ENCODE results near the gene ITPR1.

Gene ITPR1

DNA sequence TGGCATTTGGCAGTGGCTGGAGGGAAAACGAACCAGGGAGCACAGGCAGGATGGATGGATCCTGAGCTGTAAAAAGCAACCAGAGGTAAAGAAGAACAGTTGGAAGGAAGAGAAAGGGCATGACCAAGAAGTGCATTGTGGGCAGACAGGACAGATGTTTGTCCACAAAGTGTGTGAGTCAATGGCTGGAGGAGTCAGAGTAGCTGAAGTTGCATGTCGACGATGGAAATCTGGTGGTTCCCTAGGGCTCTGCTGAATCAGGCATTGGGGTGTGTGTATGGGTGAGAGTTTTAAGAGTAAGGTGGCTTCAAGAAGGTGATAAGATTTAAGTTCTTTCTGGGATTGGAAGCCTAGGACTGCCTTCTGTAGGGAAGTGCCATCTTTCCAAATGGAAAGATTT lies 272.1 kb downstream of the ITPR1 start:
- no peak for DNase-seq

DNA sequence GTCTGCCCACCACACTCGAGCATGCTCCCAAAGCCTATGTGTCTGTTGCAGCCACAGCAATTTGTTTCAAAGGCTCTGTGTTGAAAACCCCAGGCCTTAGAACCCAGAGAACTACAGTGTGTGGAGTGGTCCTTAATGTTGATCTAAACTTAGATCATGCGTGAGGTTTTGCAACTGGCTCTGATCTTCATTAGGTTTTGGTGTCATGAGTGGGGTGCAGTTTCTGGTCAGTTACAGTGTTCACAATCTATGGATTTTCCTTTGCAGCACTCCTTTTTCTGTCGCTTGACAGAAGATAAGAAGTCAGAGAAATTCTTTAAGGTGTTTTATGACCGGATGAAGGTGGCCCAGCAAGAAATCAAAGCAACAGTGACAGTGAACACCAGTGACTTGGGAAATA lies 273.1 kb downstream of the ITPR1 start:
- no peak for DNase-seq

DNA sequence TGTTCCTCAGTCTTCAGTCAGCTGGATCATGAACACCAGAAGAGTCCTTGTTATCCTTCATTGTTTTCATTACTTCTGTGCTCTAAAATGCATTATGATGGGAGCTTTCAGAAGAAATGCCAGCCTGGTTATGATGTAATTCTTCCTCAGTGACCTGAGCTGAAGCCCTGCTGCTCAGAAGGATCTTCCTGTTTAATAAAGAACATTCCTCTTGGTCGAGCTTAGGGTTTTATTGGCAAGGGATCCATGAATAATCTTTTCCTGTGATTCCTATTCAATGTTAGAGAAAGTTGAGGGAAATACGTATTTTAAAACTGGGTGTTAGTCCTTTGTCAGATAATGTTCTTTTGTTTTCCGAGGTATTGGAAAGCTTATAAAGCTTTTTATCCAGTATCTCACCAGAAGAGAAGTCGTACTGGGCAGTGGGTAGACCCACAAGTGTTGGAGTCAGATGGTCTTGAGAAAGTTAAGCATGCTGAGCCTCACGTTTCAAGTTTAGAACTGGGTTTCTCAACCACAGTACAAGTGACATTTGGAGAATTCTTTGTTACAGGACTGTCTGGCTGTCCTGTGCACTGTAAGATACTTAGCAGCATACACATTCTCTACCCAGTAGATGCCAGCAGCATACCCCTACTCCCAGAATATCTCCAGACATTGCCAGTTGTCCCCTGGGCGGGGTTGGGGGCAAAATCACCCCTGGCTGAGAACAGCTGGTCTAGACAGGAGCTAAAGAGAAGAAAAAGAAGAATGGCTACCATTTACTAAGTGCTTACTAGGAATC lies 273.8 kb downstream of the ITPR1 start:
- DNase-seq = no peak

GRCh38 chr3:4768021-4768420 lies 274.9 kb downstream of the ITPR1 start:
- no peak for DNase-seq

DNA sequence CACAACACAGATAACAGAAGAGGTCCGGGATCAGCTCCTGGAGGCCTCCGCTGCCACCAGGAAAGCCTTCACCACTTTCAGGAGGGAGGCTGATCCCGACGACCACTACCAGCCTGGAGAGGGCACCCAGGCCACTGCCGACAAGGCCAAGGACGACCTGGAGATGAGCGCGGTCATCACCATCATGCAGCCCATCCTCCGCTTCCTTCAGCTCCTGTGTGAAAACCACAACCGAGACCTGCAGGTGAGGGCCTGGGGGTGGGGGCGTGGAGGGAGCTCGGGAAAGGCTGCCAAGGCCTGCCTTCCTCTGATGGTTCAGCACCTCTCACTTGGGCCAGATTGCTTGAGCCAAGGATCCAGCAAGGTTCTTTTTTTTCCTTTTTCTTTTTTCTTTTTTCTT lies 275.4 kb downstream of the ITPR1 start:
- DNase-seq = no peak

- no peak for DNase-seq
Measured at GRCh38 chr3:4770561-4770960, 277.4 kb downstream of the ITPR1 start.

DNA sequence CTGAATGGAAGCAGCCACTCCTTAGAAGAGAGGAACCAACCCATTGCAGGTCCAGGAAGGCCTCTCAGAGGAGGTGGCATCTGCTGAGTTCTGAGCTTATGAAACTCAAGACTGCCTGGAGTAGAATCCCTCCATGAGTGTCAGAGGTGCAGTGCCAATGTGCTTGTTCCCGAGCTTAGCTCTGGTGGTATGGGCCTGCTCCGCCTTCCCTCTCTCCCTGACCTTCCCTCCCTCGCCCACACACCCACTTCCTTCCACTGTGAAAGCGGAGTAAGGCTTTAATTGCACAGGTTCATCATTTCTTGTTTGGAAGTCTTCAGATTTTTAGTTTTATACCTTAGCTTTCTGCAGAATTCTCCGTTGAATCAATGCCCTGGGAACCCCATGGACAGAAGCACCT lies 278.1 kb downstream of the ITPR1 start:
- no peak for DNase-seq

GRCh38 chr3:4772171-4772804 lies 279.1 kb downstream of the ITPR1 start:
- DNase-seq = no peak

DNA sequence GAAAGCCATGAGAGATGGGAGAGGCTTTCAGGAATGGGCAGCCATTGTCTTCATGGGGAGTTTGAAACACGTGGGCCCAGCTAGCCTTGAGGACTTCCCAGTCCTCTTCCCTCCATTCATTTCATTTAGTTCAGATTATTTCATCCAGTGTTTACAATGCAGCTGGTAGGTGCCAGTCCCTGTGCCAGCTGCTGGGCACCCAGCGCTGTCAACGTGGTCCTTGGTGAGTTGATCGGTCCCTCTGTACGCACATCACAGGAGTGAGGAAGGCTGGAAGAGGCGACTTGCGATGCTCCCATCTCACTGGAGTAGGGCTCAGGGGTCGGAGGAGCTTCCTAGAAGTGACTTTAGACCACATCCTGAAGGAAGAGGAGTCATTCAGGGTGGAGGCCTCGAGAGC lies 279.7 kb downstream of the ITPR1 start:
- no peak for DNase-seq

GRCh38 chr3:4773583-4773982 lies 280.4 kb downstream of the ITPR1 start:
- no peak for DNase-seq

GRCh38 chr3:4774531-4774930 lies 281.4 kb downstream of the ITPR1 start:
- DNase-seq = peak; percentile 2

DNA sequence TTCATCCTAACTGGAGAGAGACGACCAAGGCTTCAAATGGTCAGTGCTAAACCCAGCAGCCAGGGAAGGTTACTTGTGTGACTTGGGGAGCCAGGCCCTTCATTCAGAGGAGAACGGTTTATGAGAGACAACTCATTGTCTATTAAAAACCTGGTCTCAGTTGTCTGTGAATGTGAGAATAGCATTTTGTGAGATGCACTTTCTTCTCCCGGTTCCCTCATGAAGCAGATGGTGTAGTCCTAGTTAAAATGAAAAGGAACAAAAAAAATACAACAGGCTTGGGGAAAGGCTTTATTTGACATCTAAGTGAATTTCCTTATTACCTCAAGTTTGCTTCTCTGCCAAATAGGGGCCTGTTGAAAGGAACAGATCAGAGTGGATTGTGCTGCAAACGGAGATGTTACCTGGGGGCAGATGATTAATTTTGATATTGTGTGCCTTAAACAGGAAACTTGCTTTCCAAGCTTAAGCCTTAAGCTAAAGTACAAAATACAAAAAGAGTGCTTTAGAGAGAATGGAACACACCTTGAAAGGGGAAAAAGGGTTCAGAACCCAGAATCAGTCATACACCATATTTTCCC lies 283.3 kb downstream of the ITPR1 start:
- DNase-seq = no peak

- DNase-seq = no peak
Measured at GRCh38 chr3:4776980-4777581, 283.9 kb downstream of the ITPR1 start.

DNA sequence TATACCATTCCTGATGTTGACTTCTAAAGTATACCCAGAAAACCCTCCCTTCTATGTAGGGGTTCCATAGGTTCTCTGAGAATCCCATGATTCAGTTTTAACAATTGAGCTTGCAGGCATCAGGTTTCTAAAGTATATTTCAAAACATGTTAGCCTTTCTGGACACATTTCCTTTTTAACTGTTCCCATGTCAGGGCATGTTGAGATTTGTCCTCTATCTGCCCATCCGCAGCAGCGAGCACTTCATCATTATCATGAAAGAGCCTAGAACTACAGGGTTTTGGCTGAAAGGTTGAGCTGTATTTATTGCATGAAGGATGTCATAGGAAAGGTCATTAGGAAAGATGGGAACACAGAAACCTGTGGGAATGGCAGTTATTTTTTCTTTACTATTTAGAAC lies 285.0 kb downstream of the ITPR1 start:
- no peak for DNase-seq

GRCh38 chr3:4778740-4779139 lies 285.6 kb downstream of the ITPR1 start:
- no peak for DNase-seq

- DNase-seq = no peak
Measured at GRCh38 chr3:4780545-4780957, 287.4 kb downstream of the ITPR1 start.

GRCh38 chr3:4782095-4782494 lies 288.9 kb downstream of the ITPR1 start:
- no peak for DNase-seq

- DNase-seq = no peak
Measured at GRCh38 chr3:4785551-4785950, 292.4 kb downstream of the ITPR1 start.

- no peak for DNase-seq
Measured at GRCh38 chr3:4786431-4786830, 293.3 kb downstream of the ITPR1 start.

DNA sequence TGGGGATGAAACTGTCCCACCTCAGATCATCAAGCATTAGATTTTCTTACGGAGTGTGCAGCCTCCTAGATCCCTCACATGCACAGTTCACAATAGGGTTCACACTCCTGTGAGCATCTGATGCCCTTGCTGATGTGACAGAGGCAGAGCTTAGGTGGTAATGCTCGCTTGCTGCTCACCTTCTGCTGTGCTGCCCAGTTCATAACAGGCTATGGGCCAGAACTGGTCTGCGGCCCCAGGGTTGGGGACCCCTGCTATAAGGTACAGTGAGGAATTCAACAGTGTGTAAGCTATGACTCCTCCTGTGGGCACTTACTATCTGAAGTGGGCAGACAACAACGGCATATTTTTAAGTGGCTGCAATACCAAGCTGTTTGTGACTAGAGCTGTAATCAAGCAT lies 298.2 kb downstream of the ITPR1 start:
- DNase-seq = no peak

DNA sequence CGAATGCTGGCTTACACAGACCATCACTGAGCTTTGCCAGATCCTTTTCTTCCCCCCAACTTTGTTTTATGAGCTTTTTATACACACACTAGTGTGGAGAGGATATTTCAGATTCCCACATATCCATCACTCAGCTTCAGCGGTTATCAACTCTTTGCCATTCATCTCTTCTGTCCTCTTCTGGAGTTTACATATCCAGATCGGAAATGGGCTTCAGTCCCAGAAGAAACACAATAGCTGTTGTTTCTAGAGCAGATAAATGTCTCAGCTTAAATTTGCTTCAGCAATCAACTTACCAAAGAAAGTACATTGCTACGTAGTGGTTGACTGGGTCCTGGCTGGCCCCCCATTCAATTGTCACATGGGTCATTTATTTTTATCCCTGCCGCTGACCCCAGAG lies 300.2 kb downstream of the ITPR1 start:
- DNase-seq = no peak

DNA sequence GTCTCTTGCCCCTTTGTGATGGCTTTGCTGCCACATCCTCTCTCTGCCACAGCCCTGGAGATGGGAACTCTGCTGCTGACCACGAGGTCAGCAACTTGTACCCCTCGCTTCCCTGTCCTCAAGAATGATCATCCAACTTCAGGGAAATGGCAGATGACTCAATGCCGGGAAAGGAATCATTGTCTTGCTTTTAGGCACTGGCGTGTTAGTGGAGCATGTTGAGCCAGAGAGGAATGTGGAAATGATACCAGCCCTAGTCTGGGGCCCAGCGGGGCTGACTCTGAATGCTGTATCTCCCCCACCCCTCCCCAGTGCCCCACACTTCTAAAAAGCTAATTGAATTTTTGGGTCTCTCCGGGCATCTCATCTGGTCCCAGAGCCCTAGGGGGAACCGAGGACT lies 301.2 kb downstream of the ITPR1 start:
- DNase-seq = no peak

DNA sequence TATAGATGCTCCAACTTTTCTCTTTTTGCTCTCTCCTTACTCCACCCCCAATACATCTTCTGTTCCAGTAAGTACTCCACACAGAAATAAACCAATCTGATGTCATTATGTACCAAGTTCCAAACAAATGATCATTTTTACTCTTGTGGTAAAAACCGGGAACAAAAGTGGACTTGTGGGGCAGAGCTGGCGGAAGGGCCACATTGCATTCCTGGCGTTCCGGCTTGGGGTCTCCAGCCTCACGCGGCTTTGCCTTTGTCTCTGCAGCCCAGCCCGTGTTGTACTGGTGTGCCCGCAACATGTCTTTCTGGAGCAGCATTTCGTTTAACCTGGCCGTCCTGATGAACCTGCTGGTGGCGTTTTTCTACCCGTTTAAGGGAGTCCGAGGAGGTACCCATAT lies 301.6 kb downstream of the ITPR1 start:
- DNase-seq = no peak

GRCh38 chr3:4795905-4796304 lies 302.8 kb downstream of the ITPR1 start:
- DNase-seq = no peak
